ENCODE measurements around the gene GPN2. TPM values are rescaled to one million over a fixed set of nuclear protein-coding genes. Genes with fewer than 3 reads are reported as not detected.

The GPN2 gene
- total and polyA plus RNA-seq, 2 donors (not counting 1 experiment from before 2014, with no cell fraction given): 15.2 to 43.5 TPM

- Histone ChIP-seq H3K9me3 (ENCODE audit: control extremely low read depth in 1 of 3, control insufficient read depth in 2 of 3, insufficient read depth in 1 of 3, low read length in 2 of 3) (no peaks in the 10 kb centered on the region), H3K27me3 (replicated peaks in 1 of 4; ENCODE audit: control extremely low read depth in 1 of 4, control insufficient read depth in 3 of 4, insufficient read depth in 4 of 4, low read length in 3 of 4) (no peaks in the 10 kb centered on the region), H4K20me1 (ENCODE audit: control insufficient read depth, insufficient read depth, low read length, poor library complexity, severe bottlenecking) (no peaks in the 10 kb centered on the region), H3K9ac (ENCODE audit: low read length) (peak overlapping the region; percentile 99), H3K4me1 (ENCODE audit: control insufficient read depth in 2 of 2, insufficient read depth in 2 of 2, low read length in 2 of 2) (peaks cover 9 to 25% of the 10 kb centered on the region in 2 donors), H3K79me2 (ENCODE audit: control insufficient read depth, insufficient read depth, low read length) (no peaks in the 10 kb centered on the region), H2AFZ (ENCODE audit: insufficient read depth, low read depth, low read length, poor library complexity, severe bottlenecking) (peak overlapping the region; percentile 99), H3K4me2 (replicated peaks; ENCODE audit: low read depth, low read length, poor library complexity, severe bottlenecking) (peak overlapping the region; percentile 95), H3K36me3 (replicated peaks in 1 of 2; ENCODE audit: control extremely low read depth in 1 of 2, control insufficient read depth in 1 of 2, extremely low read depth in 1 of 2, insufficient read depth in 2 of 2, low read length in 1 of 2) (no peaks in the 10 kb centered on the region), H3K27ac (ENCODE audit: low read length in 2 of 2) (peak overlapping the region; percentile 86 to 90), H3K4me3 (ENCODE audit: control extremely low read depth in 1 of 5, extremely low read depth in 1 of 5, insufficient read depth in 1 of 5, low read depth in 2 of 5, low read length in 4 of 5) (peak overlapping the region; percentile 80 to 99 (median 89))
- H3K9me3 Mint-ChIP-seq (ENCODE audit: insufficient read depth): no peaks in the 10 kb centered on the region
- POLR2A ChIA-PET: interaction anchor here (0.5 to 2.8 kb wide), 14 partner anchors 9 to 1095 kb away, joined by 3 to 26 read pairs (median 4); partner anchors contain the start of genes GPATCH3, GPN2, PIGV and XKR8
- CTCF ChIA-PET: interaction anchor here (0.5 to 3.8 kb wide), 18 partner anchors 10 to 804 kb away, joined by 3 to 22 read pairs (median 6); partner anchors contain the start of gene GPN2
- intact Hi-C loops (cut with micrococcal nuclease): loop anchor here (1.0 to 2.0 kb wide), 7 partner anchors 13 to 56 kb away; partner anchors contain the start of genes GPATCH3, GPN2 and NUDC
- ATAC-seq (ENCODE audit: low read depth): peak; percentile 95
- peak overlapping the region; percentile 94 for H3K4me3 Mint-ChIP-seq
- WGBS (ENCODE audit: insufficient coverage): under 1% methylated on average over 75 of the region's 75 CpGs
- H3K27ac Mint-ChIP-seq: peak overlapping the region; percentile 89
- H3K4me1 Mint-ChIP-seq: peaks cover 20% of the 10 kb centered on the region
- no peaks in the 10 kb centered on the region for H3K27me3 Mint-ChIP-seq
- DNase-seq: peak; percentile 97
- TF ChIP-seq EZH2 (IDR thresholded peaks at IDR 0.05; ENCODE audit: borderline replicate concordance, insufficient read depth, low read depth, low read length, poor library complexity, severe bottlenecking) (no peak), CTCF (IDR thresholded peaks at IDR 0.05) (no peak)
Observed at GRCh38 chr1:26864610-26865480, 25.2 kb downstream of the GPN2 start.

Measured in B cell (primary cell).